ENCODE measurements around the gene CLEC17A.
"Not testable (repeated sequence)": the region's sequence is repeated elsewhere in the genome, so short reads cannot be mapped to it uniquely, and the experiment has no call there.

The CLEC17A gene

GRCh38 chr19:14584372-14584771 lies 1.5 kb downstream of the CLEC17A start:
- not testable (repeated sequence) for DNase-seq

GRCh38 chr19:14585187-14585586 lies 2.3 kb downstream of the CLEC17A start:
- peak; percentile 64 to 86 (median 76) for DNase-seq

- DNase-seq: peak; percentile 29 to 64 (median 58)
These were observed 6.5 kb downstream of the CLEC17A start for GRCh38 chr19:14589433-14589832.

- DNase-seq: no peak
These were observed 12.7 kb downstream of the CLEC17A start for GRCh38 chr19:14595558-14595957.

- DNase-seq: no peak
These were observed 16.8 kb downstream of the CLEC17A start for GRCh38 chr19:14599548-14600147.

GRCh38 chr19:14603990-14604387 lies 21.1 kb downstream of the CLEC17A start:
- no peak for DNase-seq

- DNase-seq: no peak
These were observed 23.7 kb downstream of the CLEC17A start for GRCh38 chr19:14606627-14607026.

- DNase-seq: no peak
These were observed 28.2 kb downstream of the CLEC17A start for GRCh38 chr19:14611051-14611450.

GRCh38 chr19:14612242-14612641 lies 29.4 kb downstream of the CLEC17A start:
- DNase-seq: not testable (repeated sequence)

GRCh38 chr19:14612657-14613056 lies 29.8 kb downstream of the CLEC17A start:
- no peak for DNase-seq

GRCh38 chr19:14613399-14614098 lies 30.7 kb downstream of the CLEC17A start:
- not testable (repeated sequence) for DNase-seq

GRCh38 chr19:14614099-14614412 lies 31.2 kb downstream of the CLEC17A start:
- DNase-seq: peak; percentile 90 to 93 (median 90)

- DNase-seq: no peak
These were observed 32.7 kb downstream of the CLEC17A start for GRCh38 chr19:14615623-14616022.

GRCh38 chr19:14616407-14616806 lies 33.5 kb downstream of the CLEC17A start:
- DNase-seq: peak; percentile 81 to 89 (median 83)

- no peak for DNase-seq
These were observed 36.5 kb downstream of the CLEC17A start for GRCh38 chr19:14619404-14619803.

GRCh38 chr19:14624491-14624890 lies 41.6 kb downstream of the CLEC17A start:
- DNase-seq: not testable (repeated sequence)

- no peak for DNase-seq
These were observed 46.7 kb downstream of the CLEC17A start for GRCh38 chr19:14629557-14629956.

GRCh38 chr19:14632286-14632685 lies 49.4 kb downstream of the CLEC17A start:
- DNase-seq: peak; percentile 53 to 58 (median 58)

- no peak for DNase-seq
These were observed 56.8 kb downstream of the CLEC17A start for GRCh38 chr19:14639536-14640277.

GRCh38 chr19:14648506-14648905 lies 65.6 kb downstream of the CLEC17A start:
- no peak for DNase-seq

- no peak for DNase-seq
These were observed 66.1 kb downstream of the CLEC17A start for GRCh38 chr19:14649020-14649419.

GRCh38 chr19:14650161-14650560 lies 67.3 kb downstream of the CLEC17A start:
- DNase-seq: no peak

GRCh38 chr19:14654786-14655560 lies 72.1 kb downstream of the CLEC17A start:
- DNase-seq: peak in 2 of 3 donors; percentile 32 to 65

Data from suppressor macrophage treated with lipopolysaccharide for 1 hour (primary cell).